Measurements from ENCODE around the gene DIO3.

- no peak for TF ChIP-seq POLR2A (IDR thresholded peaks at IDR 0.05)
- no peak for TF ChIP-seq CTCF (IDR thresholded peaks at IDR 0.05)
These were observed 41.2 kb downstream of the DIO3 start for GRCh38 chr14:101602466-101602840.
